Endometrial microvascular endothelial cells (primary cell): ENCODE results near the gene PCDHA12. TPM values are rescaled to one million over a fixed set of nuclear protein-coding genes. Genes with fewer than 3 reads are reported as not detected.

ENCODE experiments used
- in situ Hi-C: cut with HindIII; loops from 2 replicates; pipeline ENCODE4 v1.10.0; 2017; ENCODE audit warnings: low sequenced_read_pairs, low pct_unique_long_range_greater_than_20kb; ENCODE audit errors: inconsistent ontology term
- total RNA-seq: library from RNA; depleted of rRNA; stranded (reverse); fragments of >200 nt; gene quantifications from one replicate; pipeline ENCODE4 v1.2.3, GENCODE V29; 2015; ENCODE audit errors: inconsistent ontology term

The PCDHA12 gene
- total RNA-seq, 1 donor from 2014 or later = not detected

DNA sequence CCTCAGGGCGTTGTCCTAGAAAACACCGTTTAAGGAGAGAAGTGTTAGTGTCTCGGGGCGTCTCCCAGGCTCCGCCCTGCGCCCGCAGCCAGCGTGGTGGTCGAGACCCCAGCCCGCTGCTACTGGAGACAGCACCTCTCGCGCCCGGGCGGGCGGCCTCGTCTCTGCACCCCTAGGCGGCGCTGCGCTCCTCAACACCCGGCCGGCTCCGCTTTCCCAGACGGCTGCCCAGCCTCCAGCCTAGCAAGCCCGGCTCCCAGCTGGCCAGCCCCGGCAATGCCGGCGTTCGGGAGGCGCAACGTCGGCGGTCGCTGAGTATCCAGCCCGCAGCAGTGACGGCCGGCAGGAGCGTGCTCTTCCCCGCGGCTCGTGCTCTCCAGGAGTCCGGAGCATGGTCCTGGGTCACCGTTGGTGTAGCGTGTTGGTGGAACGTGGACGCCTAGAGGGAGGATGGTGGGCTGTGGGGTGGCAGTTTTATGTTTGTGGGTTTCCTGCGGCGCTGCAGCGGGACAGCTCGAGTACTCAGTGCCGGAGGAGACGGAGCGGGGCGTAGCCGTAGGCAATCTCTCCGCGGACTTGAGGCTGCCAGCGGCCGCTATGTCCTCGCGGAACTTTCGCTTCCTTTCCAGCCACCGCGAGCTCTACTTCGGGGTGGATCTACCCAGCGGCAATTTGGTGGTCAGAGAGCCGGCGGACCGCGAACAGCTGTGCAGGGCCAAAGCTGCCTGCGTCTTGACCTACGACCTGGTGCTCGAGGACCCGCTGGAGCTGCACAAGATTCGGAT, 51.5 kb downstream of the PCDHA12 start:
- in situ Hi-C loops = no loop called here

DNA sequence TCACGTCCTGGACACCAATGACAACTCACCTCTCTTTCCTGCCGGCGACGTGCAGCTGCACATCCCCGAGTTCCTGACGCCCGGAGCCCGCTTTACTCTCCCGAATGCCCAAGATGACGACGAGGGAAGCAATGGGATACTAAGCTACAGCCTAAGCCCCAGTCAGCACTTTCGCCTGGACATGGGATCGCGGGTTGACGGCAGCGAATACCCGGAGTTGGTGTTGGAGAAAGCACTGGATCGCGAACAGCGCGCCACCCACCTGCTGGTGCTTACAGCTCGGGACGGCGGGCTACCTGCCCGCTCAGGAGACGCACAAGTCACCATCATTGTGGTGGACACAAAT, 52.1 kb downstream of the PCDHA12 start:
- in situ Hi-C loops = no loop called here

Other genes with a start within 250 kb of the PCDHA12 start
- not detected for gene CD14, start 242.1 kb upstream of the PCDHA12 start, total RNA-seq
- 7.6 TPM for gene TMCO6, start 235.9 kb upstream of the PCDHA12 start, total RNA-seq
- gene NDUFA2, start 227.7 kb upstream of the PCDHA12 start, total RNA-seq = 66.7 TPM
- 87.9 TPM for gene IK, start 227.5 kb upstream of the PCDHA12 start, total RNA-seq
- 29.4 TPM for gene WDR55, start 210.4 kb upstream of the PCDHA12 start, total RNA-seq
- 0.37 TPM for gene DND1, start 201.7 kb upstream of the PCDHA12 start, total RNA-seq
- gene HARS1, start 183.9 kb upstream of the PCDHA12 start, total RNA-seq = 118 TPM
- gene HARS2, start 183.9 kb upstream of the PCDHA12 start, total RNA-seq = 26.4 TPM
- 41.3 TPM for gene ZMAT2, start 174.9 kb upstream of the PCDHA12 start, total RNA-seq
- gene PCDHA1, start 89.2 kb upstream of the PCDHA12 start, total RNA-seq = not detected
- gene PCDHA2, start 80.5 kb upstream of the PCDHA12 start, total RNA-seq = not detected
- gene PCDHA3, start 74.3 kb upstream of the PCDHA12 start, total RNA-seq = not detected
- gene PCDHA4, start 68.2 kb upstream of the PCDHA12 start, total RNA-seq = not detected
- not detected for gene PCDHA5, start 53.7 kb upstream of the PCDHA12 start, total RNA-seq
- gene PCDHA6, start 47.3 kb upstream of the PCDHA12 start, total RNA-seq = not detected
- gene PCDHA7, start 41.0 kb upstream of the PCDHA12 start, total RNA-seq = not detected
- not detected for gene PCDHA8, start 34.1 kb upstream of the PCDHA12 start, total RNA-seq
- not detected for gene PCDHA9, start 26.9 kb upstream of the PCDHA12 start, total RNA-seq
- gene PCDHA10, start 19.4 kb upstream of the PCDHA12 start, total RNA-seq = not detected
- not detected for gene PCDHA11, start 6.4 kb upstream of the PCDHA12 start, total RNA-seq
- gene PCDHA13, start 6.8 kb downstream of the PCDHA12 start, total RNA-seq = not detected
- not detected for gene PCDHAC1, start 51.0 kb downstream of the PCDHA12 start, total RNA-seq
- gene PCDHAC2, start 91.2 kb downstream of the PCDHA12 start, total RNA-seq = not detected
- gene PCDHB1, start 176.1 kb downstream of the PCDHA12 start, total RNA-seq = not detected
- gene PCDHB2, start 219.3 kb downstream of the PCDHA12 start, total RNA-seq = 0.28 TPM
- 0.19 TPM for gene PCDHB3, start 225.2 kb downstream of the PCDHA12 start, total RNA-seq
- 0.09 TPM for gene PCDHB4, start 246.5 kb downstream of the PCDHA12 start, total RNA-seq